Fibroblast of the aortic adventitia (primary cell): ENCODE data around the gene KLHDC9. TPM values are rescaled to one million over a fixed set of nuclear protein-coding genes. Genes with fewer than 3 reads are reported as not detected.
"Not testable (repeated sequence)": the region's sequence is repeated elsewhere in the genome, so short reads cannot be mapped to it uniquely, and the experiment has no call there.

Experiments
- DNase-seq: peaks from one replicate; pipeline ENCODE4 v3.0.0-alpha.2; 2010; ENCODE audit warnings: low read depth
- H3K4me3 ChIP-seq: 2 replicates; pipeline ENCODE4 v1.5.1; 2011; ENCODE audit warnings: low read depth, mild to moderate bottlenecking, control low read depth, low read length, moderate library complexity
- CTCF ChIP-seq: IDR thresholded peaks from 2 replicates; pipeline ENCODE4 v1.5.1; 2011; ENCODE audit warnings: mild to moderate bottlenecking, low read length, control low read depth, inconsistent platforms; ENCODE audit not compliant: insufficient read depth
- total RNA-seq: library from RNA; depleted of rRNA; stranded (reverse); fragments of >200 nt; gene quantifications from 2 replicates; pipeline ENCODE4 v1.2.3, GENCODE V29; 2012; ENCODE audit warnings: low replicate concordance

Gene KLHDC9
- total RNA-seq, 1 donor = 0.90 TPM

DNA sequence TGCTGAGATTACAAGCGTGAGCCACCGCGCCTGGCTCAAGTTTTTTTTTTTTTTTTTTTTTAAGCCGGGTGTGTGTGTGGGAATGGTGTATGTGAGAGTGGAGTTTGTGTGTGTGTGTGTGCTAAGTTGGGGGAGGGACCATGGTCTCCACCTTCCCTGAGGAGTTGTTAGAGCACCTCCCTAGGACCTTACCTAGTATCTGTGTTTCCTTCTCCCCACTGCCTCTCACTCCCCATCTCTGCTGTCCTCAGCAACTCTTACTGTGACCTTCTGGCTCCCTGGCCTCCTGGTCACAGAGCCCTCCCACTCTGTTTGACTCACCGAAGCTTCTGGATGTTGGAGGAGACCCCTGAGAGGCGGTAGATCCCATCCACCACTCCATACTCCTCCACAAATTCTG is 38.9 kb upstream of the KLHDC9 start:
- no peak for TF ChIP-seq CTCF
- DNase-seq = no peak
- H3K4me3 ChIP-seq = no peak overlapping the region

DNA sequence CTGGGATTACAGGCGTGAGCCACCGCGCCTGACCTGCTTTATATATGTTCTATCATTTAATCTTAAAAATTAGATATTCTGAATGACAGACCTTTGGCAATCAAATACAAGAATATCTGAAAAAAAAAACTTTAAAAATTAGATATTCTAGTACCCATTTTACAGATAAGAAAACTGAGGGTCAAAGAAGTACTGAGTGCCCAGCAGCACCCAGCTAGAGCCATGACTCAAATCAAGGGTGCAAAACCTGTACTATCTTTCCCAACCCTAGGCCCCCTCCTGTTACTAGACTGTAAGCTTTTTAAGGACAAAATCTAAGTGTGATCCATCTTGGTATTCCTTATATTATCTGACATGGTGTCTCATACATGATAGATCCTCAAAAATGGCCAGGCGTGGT is 36.7 kb upstream of the KLHDC9 start:
- TF ChIP-seq CTCF = no peak
- no peak overlapping the region for H3K4me3 ChIP-seq
- DNase-seq = no peak

GRCh38 chr1:161063936-161064335 is 34.2 kb upstream of the KLHDC9 start:
- DNase-seq = not testable (repeated sequence)

DNA sequence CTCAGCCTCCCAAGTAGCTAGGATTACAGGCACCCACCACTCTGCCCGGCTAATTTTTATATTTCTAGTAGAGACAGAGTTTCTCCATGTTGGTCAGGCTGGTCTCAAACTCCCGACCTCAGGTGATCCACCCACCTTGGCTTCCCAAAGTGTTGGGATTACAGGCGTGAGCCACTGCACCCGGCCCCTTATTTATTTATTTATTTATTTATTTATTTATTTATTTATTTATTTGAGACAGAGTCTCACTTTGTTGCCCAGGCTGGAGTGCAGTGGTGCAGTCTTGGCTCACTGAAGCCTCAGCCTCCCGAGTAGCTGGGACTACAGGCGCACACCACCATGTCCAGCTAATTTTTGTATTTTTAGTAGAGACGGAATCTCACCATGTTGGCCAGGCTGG is 32.5 kb upstream of the KLHDC9 start:
- DNase-seq, H3K4me3 ChIP-seq: not testable (repeated sequence)

More at GRCh38 chr1:161063936-161064335, 34.2 kb upstream of the KLHDC9 start:
- H3K4me3 ChIP-seq = not testable (repeated sequence)

DNA sequence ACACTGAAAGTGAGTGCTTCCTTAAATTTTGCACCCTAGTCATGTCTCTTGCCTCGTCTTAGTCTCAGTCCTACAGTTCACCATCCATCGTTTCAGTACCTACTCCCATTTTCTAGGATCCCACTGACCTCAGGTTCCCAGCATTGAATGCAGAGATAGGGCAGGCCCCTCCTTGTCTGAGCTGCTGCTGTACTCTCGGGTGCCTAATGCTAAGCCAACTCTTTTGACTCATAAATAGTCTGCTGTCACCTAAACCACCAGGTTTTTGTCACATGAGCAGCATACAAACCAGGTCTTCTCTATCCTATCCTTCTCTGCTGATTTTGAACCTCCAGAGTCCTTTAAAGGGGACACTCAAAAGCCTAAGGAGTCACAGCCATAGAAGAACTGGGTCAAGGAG is 31.5 kb upstream of the KLHDC9 start:
- DNase-seq = no peak
- no peak for TF ChIP-seq CTCF
- no peak overlapping the region for H3K4me3 ChIP-seq

DNA sequence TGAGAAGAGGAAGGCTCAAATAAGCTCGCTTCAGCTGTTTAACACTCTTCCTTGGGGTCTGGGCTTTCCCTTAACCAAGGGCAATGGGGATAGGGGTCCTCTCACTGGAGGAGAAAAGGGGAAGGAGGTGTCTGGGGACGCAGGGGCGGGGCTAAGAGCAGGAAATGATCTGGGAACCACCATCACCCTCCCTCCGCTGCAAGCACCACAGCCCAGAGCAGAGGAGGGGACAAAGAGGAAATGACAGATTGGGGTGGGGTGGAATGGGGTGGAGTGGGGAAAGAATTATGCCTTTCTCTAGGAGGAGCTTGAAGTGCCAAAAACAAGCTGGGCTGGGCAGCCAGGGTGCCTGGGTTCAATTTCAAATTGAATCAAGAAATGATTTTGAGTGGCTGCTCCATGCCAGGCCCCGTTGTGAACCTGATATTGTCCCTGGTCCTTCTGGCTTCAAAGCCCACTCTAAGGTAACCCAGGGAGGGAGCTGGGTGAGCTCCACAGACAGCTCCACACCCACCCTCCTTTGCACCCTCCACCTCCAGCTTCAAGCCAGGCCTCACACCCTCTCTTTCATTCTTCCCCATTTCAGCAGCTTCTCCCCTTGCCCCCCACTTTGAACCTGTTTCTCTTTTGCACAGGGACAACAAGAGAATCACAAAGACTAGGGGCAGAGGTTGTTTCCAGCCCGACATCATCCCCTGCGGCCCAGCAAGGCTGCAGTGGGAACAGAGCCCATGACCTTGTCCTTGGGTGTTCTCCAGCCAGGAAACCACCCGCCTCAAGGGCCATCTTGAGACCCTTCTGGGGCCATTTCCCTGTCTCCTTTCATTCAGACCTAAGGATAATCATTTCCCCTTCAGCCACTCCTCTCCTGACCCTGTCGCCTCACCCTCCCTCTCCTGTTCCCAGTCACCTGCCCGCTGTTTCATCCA is 29.6 kb upstream of the KLHDC9 start:
- no peak for DNase-seq
- TF ChIP-seq CTCF = no peak
- no peak overlapping the region for H3K4me3 ChIP-seq

DNA sequence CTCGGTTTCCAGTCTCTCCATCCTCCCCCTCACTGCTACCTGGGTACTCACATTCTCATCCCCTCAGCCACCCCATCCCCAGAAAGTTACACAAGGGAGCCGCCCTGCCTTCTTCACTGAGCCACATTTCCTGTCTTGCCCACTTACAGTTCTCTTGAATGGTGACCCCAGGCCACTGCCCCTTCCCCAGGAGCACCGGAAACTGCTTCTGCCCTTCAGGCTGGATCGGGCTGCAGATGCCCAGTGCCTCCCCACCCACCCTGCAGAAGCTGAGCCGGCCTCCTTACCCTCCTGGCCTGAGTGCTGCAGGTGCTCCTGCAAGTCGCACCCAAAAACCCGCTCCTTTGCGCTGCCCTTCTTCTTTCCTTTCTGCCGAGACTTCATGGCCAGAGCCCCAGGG is 28.9 kb upstream of the KLHDC9 start:
- no peak for DNase-seq
- TF ChIP-seq CTCF = no peak
- H3K4me3 ChIP-seq = no peak overlapping the region

DNA sequence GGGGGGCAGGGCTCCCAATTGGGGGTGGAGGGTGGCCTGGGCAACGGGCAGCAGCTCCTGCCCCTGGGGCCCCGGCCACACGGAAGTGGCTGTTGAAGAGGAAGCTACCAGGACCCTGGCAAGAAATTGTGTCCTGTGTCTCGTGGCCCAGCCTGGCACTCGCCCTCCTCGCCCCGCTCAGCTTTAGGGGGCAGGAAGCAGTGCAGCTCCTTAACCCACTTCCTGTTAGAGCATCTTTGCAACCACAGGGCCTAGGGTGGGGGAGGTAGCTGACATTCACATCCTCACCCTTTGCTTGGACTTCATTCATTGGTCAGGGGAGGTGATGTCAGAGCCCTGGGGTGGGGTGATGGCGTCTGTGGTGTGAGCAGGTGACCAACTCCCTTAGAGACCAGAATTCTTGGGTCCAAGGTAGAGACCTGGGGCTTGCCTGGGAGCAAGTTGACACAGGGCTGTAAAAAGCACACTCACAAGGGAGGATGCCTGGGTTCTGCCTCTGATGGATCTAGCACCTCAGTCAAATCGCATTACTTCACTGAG is 28.4 kb upstream of the KLHDC9 start, which contains the start of gene ARHGAP30:
Gene ARHGAP30, minus strand, starts transcription at position 161 of the 540 bp plus-strand sequence. CDS start 267 bp downstream, outside the sequence.
- TF ChIP-seq CTCF = no peak
- DNase-seq = no peak
- no peak within 1 kb of the TSS for H3K4me3 ChIP-seq
